GM18499 (cell line): Measurements from ENCODE around the gene LRMDA.
A peak's percentile ranks its signal among the peaks of the same experiment; 100 is the strongest.
"Not testable (repeated sequence)": the region's sequence is repeated elsewhere in the genome, so short reads cannot be mapped to it uniquely, and the experiment has no call there.

Experiments used
- ATAC-seq: cut with Tn5 transposase; IDR thresholded peaks from one replicate; pipeline ENCODE4 v1.9.1; 2021; ENCODE audit warnings: moderate number of reproducible peaks; ENCODE audit not compliant: insufficient read depth, unreplicated experiment

Gene LRMDA

DNA sequence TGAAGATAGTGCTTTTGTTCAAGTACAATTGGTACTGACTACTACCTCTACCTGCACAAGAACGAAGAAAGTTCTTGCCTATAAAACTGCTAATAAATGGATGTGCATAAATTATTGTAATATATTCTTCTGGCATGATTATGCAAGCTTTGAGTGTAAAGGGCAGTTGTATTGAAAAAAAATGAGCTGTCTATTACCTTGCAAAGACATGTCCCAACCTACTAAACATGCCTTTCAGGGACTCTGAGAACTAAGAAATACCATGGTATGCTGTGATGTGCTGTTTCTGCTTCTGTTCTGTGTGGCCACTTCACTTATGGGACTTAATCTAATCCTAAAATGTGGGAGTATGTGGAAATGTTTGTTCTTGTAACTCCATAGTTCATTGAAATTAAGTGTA is 1083.4 kb downstream of the LRMDA start:
- no peak for ATAC-seq

DNA sequence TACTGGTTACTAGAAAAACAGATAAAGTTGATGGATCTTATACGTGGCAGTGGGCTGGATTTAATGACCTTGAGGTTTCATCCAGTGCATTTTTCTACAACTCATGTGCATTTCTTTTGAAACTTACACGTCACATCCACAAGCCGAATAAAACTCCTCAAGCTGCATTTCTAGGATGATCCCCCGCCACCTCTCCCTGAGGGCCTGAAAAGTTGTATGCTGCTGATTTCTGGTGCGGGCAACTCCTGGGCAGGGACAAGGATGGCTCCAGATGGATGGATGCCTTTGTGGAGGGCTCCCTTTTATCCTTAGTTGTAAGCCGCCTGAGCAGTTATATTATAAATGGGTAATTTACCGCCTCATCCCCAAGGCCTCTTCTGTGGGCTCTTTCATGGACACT is 1091.1 kb downstream of the LRMDA start:
- no peak for ATAC-seq

DNA sequence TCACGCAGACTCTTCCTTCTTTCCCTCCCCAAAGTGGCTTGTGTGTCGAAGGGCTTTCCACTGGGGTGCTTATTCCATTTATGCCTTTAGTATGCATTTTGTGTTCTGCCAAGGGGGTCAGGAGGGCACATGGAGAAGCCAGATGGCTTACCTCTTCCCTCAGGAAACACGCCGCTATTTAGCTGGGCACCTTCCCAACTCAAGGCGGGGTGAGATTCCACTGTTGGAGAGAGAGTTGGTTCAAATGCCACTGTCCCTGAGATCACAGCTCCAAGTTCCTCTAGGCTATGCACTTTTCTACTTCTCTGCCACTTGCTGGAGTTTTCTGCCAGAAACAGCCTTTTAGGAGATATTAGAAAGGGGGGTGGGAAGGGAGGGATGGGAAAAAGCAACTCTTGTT is 1091.8 kb downstream of the LRMDA start:
- ATAC-seq = no peak

DNA sequence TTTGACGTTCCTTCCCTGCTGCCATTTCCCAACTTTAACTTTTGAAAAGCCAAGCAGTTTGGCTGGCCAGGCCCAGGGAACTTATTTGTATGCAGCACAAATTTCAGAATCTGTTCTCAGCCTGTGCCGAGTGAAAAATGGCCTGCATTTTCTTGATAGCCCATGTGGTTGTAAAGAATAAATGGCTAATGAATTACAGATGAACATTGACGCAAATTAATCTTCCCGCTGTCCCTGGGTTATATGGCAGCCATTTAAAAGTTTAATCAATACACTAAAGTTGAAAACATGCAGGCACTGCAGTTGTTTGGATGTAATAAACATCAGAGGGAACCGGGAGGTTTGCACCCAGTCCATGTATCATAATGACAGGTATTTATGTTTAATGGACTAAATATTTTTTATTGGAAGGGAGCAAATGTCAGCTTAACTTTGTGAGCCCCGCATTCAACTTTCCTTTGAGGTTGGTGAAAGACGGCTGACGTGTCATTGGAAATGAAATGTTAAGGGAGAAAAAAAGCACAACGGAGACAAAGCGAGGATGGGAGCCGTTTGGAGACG is 1092.4 kb downstream of the LRMDA start:
- ATAC-seq = no peak

DNA sequence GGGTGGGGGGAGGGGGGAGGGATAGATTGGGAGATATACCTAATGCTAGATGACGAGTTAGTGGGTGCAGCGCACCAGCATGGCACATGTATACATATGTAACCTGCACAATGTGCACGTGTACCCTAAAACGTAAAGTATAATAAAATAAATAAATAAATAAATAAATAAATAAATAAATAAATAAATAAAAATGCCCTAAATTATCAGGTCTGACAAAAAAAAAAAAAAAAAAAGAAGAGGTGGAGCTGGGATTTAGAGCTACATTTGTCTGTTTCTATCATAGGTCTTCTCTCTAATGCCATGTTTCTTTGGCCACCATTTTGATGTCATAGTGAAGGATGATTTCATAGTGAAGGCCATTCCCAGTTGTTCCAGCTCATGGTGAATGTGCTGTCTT is 1095.4 kb downstream of the LRMDA start:
- not testable (repeated sequence) for ATAC-seq

DNA sequence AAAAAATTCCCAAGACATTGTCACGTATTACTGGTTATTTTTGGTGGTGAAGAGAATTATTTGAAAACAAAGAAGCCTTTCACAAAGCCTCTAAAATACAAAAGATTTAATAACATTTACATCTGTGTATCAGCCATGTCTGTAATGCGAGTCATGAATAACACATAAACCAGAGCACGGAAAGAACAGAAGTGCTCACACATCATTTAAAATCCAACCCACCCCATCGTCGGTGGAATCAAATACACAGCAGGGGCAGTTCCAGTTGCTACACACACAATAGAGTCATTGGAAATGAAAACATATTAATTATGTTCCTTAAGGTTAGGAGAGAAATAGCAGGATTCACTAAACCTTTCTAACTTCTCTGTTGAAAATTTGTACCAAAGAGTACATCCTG is 1108.9 kb downstream of the LRMDA start:
- no peak for ATAC-seq

DNA sequence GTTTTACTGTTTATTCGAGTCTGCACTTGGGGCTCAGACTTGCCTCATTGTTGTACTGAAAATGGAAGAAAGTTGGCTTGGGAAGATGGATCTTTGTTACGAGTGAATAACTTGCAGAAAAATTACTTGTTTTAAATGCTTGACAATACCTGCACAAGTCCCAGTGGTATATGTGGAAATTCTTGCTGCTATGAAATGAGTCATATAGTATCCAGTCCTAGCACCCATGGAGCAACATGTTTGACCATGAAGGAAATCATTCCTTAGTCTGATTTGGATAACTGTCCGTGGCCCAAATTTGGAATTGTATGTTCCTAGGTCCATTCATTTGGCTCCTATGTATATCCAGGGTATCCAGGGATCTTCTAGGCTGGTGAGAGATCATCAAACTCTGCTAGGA is 1109.4 kb downstream of the LRMDA start:
- ATAC-seq = no peak

DNA sequence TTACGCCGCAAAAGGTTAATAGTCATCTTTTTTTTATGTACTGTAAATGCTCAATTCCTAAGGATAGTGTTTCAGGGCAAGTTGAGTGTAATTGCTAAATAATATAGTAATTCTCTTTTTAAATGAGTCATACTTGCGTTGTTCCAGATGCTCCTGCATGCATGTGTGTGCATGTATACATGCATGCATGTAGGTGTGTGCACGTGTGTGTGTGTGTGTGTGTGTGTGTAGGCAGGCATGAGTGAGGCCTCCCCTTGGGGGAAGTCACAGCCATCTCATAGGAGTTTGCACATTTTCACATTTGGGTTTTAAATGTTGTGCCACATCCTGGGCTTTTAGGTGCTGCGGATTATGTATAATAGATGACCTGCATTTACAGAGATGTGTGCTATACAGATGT is 1110.4 kb downstream of the LRMDA start:
- ATAC-seq = no peak

DNA sequence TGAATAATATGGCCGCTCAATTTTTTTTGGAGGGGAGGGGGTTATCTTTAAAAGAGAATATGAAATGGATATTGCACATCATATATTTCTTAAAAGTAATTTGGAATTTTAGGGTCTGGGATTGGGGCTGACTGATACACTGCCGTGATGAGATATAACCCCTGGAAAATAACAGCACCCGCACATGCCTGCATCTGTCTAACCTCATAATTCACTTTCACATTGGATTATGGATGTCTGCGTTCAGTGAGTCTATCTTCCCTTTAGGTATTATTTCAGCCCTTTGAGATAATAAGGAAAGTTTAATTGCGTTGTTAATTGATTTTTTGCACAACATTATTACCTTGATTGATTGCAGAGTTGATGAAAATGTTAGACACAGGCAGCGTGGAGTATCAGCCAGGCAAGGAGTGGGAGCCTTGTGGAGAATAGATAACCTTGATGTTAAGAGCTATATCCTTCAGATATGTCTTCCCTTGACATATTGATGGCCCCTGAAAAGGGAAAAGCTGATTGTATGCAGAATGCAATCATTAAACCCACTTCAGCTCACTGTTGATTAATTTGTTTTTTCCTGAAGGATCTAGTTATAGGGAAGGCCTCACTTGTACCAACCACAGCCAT is 1111.0 kb downstream of the LRMDA start:
- no peak for ATAC-seq

DNA sequence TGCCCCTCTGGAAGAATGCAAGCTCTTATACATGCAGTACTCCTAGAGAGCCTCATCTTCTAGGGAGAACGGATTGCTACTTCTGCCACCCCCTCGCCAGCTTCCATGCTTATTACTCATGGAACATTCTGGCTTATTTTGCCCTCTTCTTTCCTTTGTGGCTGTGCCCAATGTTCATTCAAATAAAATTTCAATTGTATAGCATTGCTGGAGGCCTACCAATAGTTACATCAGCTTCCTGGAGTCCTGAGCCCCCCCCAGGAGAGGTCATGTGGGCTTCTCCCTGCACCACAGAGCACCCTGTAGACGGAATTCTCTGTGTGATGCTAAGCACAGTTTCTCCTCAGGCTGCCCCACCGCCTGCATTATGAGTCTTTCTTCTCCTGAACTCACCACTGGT is 1112.2 kb downstream of the LRMDA start:
- no peak for ATAC-seq

DNA sequence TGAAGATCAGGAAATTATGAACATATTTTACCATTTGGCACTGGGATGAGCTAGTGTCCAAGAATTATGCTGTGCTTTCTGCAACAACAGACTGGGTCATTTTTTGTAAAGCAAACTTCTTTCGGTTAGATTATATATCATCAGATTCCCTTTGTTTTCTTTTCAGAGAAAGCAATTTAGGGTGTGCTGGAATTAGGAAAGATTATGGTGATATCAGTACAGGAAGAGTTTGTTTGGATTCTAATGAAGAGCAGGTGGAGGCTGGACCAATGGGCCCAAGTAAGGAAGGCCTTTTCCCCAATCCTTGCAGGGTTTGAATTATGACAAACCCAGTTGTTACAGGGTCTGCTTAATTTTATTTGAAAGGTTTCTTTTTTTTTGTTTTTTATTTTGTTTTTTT is 1113.4 kb downstream of the LRMDA start:
- ATAC-seq = no peak

DNA sequence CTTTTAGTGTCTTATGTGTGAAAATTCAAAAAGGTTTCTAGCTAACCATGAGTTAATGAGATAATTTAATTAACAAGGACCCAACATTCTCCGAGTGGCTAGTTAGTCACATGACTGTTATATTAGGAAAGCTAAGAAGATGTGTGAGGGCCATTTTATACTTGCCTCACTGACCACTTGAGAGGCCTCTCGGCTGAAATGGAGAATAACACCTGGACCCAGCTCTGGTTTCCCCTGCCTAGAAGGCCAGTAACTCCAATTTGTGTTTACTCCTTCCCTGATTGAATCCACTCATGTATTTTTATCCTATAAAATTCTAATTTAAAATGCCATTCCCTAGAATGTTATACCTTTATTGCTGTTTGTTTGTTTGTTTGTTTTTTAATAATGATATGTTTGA is 1115.0 kb downstream of the LRMDA start:
- no peak for ATAC-seq

DNA sequence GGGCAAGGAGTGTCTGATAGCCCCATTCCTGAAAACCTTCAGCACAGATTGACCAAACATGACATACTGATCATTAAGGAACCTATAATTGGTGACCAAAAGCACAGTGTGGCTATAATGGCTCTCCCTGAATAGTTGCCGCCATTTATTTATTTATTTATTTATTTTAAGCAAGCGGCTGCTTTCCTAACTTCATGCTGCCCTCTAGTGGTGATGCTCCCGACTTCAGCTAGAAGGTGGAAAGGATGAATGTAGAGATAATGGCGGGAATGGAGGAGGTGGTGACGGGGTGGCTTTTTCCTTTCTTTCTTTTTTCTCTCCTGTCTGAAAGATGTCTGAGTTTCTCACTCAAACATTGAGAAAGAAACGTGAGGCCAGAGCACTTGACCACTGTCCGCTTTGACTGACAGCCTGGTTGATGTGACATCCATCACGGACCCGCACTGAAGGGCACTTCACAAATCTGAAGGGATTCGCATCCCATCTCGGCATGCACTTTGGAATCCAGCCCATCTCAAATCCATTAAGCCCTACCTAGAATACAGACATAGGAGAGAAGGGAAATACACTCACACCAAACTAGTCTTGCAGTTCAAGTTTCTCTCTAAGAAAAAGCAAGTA is 1116.0 kb downstream of the LRMDA start:
- ATAC-seq = peak; percentile 69

DNA sequence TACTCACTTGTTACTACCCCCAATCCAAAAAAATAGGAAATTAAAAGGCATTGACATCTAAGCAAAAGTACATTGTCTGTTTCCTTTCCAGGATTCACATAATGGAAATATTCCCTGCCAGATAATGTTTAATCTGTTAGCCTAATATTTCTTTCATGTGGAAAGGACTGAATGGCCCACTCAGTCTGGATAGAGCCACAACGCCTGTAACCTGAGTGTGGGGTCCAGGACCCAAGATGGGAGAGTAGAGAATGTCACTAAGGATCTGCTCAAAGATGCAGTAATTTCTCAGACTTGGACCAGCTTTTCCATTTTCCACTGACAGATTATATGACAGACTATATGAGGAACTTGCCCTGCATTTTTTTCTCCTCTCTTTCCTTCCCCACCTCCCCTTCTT is 1117.3 kb downstream of the LRMDA start:
- no peak for ATAC-seq

DNA sequence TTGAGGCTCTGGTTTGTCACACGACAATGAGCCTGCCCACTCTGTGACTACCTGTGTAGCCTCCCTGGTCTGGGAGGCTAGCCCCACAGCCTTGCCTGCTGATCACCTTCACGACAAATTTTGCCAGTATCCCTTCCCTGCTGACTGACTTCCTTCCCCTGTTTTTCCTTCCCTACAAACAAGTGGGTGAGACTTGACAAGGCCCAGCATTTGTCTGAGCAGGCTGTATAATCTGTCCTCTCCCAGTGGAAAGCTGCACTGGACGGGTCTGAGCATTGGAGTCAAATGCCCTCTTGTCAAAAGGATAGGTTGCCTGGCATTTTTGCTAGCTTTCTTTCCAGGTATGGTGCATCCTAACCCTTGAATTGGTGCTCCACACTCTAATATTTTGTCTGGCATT is 1117.7 kb downstream of the LRMDA start:
- no peak for ATAC-seq

DNA sequence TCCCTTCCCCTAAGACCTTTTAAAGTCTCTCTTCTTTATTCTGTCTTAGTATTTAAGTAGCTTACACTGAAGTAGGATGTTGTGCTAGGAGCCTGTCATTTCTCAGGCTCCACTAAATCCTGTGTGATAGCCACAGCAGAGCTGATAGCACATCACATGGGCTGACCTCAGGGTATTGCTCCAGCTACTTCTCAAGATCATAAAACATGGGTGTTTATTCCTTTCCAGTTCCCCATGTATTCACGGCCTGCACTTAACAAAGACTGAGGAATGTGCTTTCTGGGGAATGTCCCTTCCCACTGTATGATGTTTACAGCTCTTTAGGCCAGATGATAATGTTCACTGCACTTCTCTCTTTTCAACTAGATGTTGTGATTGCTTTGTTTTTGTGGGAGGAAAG is 1119.4 kb downstream of the LRMDA start:
- ATAC-seq = no peak

DNA sequence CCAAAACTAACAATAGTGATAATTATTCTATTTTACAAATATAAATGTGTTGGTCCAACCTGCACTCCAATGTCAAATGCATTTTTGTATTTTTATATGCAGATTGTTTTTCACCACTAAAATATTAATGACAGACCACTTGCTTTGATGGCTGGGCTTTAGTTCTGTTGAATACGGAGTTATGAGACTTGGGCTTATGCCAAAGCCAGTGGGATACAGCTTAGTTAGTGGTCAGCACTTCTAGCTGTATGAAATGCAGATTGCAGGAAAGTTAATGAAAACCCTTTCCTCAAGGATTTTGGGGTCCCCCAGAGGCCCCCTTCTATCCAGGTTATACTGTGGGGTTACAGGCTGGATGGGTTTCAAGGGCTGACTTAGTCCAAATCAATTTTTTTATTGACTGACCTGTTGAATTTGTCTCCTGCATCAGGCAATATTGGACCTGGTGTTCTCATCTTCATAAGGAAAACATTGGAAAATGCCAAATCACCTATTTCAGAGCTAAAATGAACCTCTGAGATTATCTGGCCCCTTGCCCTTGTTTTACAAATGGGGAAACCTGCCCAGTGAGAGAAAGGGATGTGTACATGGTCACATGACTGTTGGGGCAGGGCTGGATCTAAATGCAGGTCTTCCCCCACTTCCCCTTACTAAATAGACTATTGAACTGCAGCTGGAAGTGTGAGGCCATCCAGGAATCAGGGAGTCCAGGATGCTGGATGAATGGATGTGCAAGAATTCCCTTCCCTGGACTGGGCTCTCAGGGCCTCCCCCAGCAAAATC is 1120.9 kb downstream of the LRMDA start:
- ATAC-seq = no peak

DNA sequence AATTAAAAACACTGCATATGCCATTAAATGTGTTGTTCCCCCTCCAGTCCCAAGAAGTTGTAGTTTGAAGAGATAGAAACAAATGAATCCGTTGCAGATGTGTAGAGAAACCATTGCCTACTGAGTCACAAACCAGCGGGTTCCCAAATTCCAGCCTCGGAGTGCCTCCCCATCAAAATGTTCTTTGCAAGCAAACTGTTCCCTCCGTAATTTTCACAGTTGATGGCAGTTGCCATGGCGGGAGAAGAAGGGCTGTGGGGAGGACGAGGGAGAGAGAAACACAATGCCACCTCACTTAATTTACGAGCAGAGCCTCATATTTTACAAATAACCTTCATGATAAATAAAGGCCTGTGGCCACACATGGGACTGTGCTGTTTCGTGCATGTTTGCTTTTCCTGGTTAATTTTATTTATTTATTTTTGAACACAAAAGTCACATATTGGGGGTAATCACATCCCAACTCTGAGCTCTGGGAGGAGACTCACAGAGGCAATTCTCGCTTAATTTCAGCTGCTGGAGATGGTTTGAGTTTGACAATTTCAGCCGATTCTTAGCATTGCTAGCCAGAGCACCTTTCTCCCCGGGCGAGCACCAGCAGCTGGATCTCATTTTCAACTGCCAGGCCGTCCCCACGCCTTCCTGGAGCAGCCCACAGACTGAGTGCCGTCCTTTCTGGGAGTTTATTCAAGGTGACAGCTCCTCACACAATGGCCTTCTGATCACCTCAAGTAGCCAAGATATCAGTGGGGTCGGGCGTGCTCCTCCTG is 1122.0 kb downstream of the LRMDA start:
- no peak for ATAC-seq

DNA sequence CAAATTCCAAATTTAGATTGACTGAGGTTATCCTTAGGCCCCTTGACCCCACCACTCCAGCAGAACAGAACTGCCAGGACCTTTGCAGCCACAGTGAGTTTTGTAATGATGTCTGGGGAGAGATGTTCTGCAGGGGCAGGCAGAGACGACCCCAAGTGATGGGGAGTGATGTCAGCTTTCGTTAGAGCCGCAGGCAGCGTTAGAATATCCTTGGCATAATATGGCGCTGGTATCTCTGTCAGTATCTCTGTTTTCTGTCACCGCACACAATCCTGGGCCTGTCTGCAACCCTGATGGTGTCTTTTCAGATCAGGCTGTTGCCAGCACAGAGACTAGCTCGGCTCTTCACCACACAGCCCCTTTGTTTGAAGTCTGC is 1122.6 kb downstream of the LRMDA start:
- no peak for ATAC-seq

DNA sequence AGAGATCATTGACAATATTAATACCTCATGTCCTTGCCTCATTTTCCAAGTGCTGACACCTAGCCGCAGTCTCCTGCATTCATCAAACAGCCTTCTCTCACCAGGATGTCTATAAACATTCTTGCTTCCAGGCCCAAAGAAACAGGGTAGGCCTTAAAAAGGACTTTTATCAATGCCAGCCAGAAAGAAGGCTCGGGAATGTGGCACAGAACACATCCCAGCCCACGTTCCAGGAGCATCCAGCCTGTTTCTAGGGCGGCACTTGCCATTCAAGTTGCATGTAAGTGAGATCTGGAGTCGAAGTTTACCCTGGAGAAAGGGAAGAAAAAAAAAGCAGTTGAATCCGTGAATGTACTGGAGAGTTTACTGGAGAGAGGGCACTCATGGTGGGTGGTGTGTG is 1123.1 kb downstream of the LRMDA start:
- no peak for ATAC-seq
